PC-9 (cell line): ENCODE measurements around the gene LGR6. TPM values are rescaled to one million over a fixed set of nuclear protein-coding genes. Genes with fewer than 3 reads are reported as not detected.

Source experiments
- BruUV-seq: library from RNA; stranded (reverse); fragments of 400-500 nt; replicated peaks from 2 replicates; lab custom pipeline; 2021; lab: Mats Ljungman, UMichigan
- CTCF ChIA-PET: fragments of 300-600 bp; sonication (Branson Sonifier 250); formaldehyde crosslinking; loops from one replicate; lab custom pipeline; 2022; ENCODE audit warnings: antibody characterized with exemption; lab: Charles Lee
- POLR2A ChIA-PET: fragments of 300-600 bp; sonication (Branson Sonifier 250); formaldehyde crosslinking; loops from one replicate; lab custom pipeline; 2022; ENCODE audit warnings: antibody characterized with exemption; ENCODE audit not compliant: unreplicated experiment; lab: Charles Lee
- DNase-seq, 2 experiments: peaks; one replicate each; pipeline versions ENCODE4 v3.0.0 to v3.0.0-alpha.2; 2015 to 2022; ENCODE audit warnings: mixed read lengths in 1 of 2
- H2AFZ ChIP-seq: fragments of 200-600 bp; sonication (generic); 2 replicates; pipeline ENCODE4 v1.8.1; 2017; ENCODE audit warnings: antibody characterized with exemption
- H3F3A ChIP-seq: fragments of 200-600 bp; sonication (generic); 2 replicates; pipeline ENCODE4 v1.8.1; 2017; ENCODE audit warnings: antibody characterized with exemption, mild to moderate bottlenecking, low read depth; ENCODE audit not compliant: insufficient read depth
- H3K27ac ChIP-seq: fragments of 200-600 bp; sonication (generic); 2 replicates; pipeline ENCODE4 v1.6.1; 2016; ENCODE audit warnings: mixed run types
- H3K27me3 ChIP-seq: fragments of 200-600 bp; sonication (generic); 2 replicates; pipeline ENCODE4 v1.6.1; 2016; ENCODE audit warnings: low read depth, mixed run types; ENCODE audit not compliant: insufficient read depth
- H3K36me3 ChIP-seq: fragments of 200-600 bp; sonication (generic); 2 replicates; pipeline ENCODE4 v1.6.1; 2016; ENCODE audit warnings: low read depth, mixed run types
- H3K4me1 ChIP-seq: fragments of 200-600 bp; sonication (generic); replicated peaks from 2 replicates; pipeline ENCODE4 v1.6.1; 2016; ENCODE audit warnings: mixed run types; ENCODE audit not compliant: insufficient read depth
- H3K4me2 ChIP-seq: fragments of 200-600 bp; sonication (generic); 2 replicates; pipeline ENCODE4 v1.6.1; 2017; ENCODE audit warnings: mixed run types
- H3K4me3 ChIP-seq: fragments of 200-600 bp; sonication (generic); 2 replicates; pipeline ENCODE4 v1.6.1; 2016; ENCODE audit warnings: mixed run types
- H3K79me2 ChIP-seq: fragments of 200-600 bp; sonication (generic); 2 replicates; pipeline ENCODE4 v1.6.1; 2017; ENCODE audit warnings: low read depth, mixed run types
- H3K9me2 ChIP-seq: fragments of 200-600 bp; sonication (generic); 2 replicates; pipeline ENCODE4 v1.8.1; 2017; ENCODE audit warnings: mild to moderate bottlenecking; ENCODE audit not compliant: insufficient read depth
- H3K9me3 ChIP-seq: fragments of 200-600 bp; sonication (generic); 2 replicates; pipeline ENCODE4 v1.8.1; 2016; ENCODE audit warnings: low read depth; ENCODE audit not compliant: insufficient read depth
- H4K20me1 ChIP-seq: fragments of 200-600 bp; sonication (generic); 2 replicates; pipeline ENCODE4 v1.8.1; 2017; ENCODE audit not compliant: insufficient read depth
- EZH2 ChIP-seq: fragments of 200-600 bp; sonication (generic); IDR thresholded peaks from 2 replicates; pipeline ENCODE4 v1.8.0; 2017; ENCODE audit warnings: antibody characterized with exemption, low read depth
- intact Hi-C: fragments of 100-400 bp; cut with micrococcal nuclease; formaldehyde crosslinking; loops from one replicate; pipeline ENCODE4 v1.10.0; 2022; ENCODE audit not compliant: unreplicated experiment
- total RNA-seq: library from RNA; stranded (reverse); gene quantifications from 2 replicates; pipeline ENCODE4 v1.2.3, GENCODE V29; 2021
- TF ChIP-seq, protein P1 (sequence below): fragments of 200-600 bp; sonication (generic); conservative IDR thresholded peaks from 2 replicates; pipeline ENCODE4 v1.6.1; 2017; ENCODE audit warnings: mixed run types, antibody characterized with exemption, mild to moderate bottlenecking, moderate library complexity

Gene LGR6
- total RNA-seq, 1 experiment from 2014 or later, result 5.6 TPM

DNA sequence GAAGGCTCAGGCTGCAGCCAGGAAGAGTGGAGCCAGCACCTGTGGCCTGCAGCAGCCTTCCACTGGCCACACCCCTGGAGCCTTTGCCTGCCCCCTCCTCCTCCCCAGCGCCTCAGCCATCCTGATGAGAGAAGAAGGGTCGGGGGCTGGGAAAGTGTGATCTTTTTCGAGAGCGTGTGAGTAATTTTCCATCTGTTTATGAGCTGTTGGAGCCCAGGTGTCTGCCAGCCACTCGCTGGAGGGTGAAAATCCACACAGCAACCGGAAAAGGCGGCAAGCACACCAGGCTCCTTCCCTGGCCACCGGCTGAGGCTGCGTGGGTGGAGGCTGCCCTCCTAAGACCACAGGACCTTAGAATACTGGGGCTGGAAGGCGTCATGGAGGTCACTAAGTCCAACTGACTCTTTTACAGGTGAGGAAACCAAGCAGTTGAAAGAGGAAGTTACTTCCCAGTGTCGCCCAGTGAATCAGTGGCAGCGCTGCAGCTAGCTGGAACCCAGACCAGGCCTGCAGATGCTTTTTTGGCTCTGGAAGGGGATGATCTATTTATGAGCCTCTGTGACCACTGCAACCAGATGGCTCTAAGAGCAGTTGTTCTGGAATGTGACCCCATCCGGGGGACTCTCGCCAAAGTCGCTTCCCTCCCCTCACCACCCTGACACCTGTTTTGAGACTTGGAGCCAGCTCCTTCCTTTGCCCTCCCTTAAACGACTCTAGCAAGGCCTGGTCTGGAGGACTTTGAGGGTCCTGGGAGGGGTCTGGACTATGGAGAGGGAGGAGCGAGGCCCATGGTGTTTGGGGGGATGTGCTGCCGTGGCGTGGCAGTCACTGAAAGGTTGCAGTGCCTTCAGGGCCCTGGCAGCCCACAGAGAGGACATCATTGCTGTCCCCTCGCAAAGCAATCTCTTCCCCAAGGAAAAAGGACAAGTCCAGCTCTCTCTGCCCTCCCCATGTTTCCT, 54.5 kb downstream of the LGR6 start:
- Histone ChIP-seq H3K36me3 (no peaks in the 10 kb centered on the region), H3K4me1 (no peaks in the 10 kb centered on the region), H3K4me2 (no peak overlapping the region), H3K27ac (no peak overlapping the region), H3K4me3 (no peak overlapping the region), H3K79me2 (no peaks in the 10 kb centered on the region), H3F3A (no peaks in the 10 kb centered on the region), H4K20me1 (no peaks in the 10 kb centered on the region), H3K9me3 (no peaks in the 10 kb centered on the region), H2AFZ (no peak overlapping the region), H3K27me3 (peaks cover 22% of the 10 kb centered on the region; the same call in 1 of the 2 replicates), H3K9me2 (no peaks in the 10 kb centered on the region)
- TF ChIP-seq, protein P1, sequence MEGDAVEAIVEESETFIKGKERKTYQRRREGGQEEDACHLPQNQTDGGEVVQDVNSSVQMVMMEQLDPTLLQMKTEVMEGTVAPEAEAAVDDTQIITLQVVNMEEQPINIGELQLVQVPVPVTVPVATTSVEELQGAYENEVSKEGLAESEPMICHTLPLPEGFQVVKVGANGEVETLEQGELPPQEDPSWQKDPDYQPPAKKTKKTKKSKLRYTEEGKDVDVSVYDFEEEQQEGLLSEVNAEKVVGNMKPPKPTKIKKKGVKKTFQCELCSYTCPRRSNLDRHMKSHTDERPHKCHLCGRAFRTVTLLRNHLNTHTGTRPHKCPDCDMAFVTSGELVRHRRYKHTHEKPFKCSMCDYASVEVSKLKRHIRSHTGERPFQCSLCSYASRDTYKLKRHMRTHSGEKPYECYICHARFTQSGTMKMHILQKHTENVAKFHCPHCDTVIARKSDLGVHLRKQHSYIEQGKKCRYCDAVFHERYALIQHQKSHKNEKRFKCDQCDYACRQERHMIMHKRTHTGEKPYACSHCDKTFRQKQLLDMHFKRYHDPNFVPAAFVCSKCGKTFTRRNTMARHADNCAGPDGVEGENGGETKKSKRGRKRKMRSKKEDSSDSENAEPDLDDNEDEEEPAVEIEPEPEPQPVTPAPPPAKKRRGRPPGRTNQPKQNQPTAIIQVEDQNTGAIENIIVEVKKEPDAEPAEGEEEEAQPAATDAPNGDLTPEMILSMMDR, result no peak
- TF ChIP-seq EZH2, result no peak
- ChIA-PET CTCF (interaction anchor here (0.6 kb wide), 1 partner anchor 153 kb away, joined by 3 read pairs; no protein-coding TSS in a partner anchor), POLR2A (no interaction called here)
- no peak for DNase-seq
- intact Hi-C loops, result no loop called here
- BruUV-seq, result no TSS peak

DNA sequence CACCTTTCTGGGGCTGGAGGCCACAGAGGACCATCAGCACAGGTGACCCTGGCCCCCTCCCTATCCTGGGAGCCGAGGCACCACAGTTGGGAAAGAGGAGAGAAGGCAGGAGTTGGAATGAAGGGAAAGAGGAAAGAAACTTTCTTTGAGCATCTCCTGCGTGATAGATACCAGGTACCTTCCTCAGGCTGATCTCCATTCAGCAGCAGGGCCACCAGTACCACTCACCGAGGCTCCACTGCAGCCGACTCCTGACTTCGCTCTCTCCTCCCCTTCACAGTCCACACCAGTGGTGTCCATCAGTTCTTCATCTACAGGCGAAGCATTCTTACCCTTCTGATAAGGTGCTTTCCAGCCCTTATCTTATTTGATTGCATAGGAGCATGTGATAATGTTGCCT, 55.3 kb downstream of the LGR6 start:
- Histone ChIP-seq H3F3A (no peaks in the 10 kb centered on the region), H3K4me1 (no peaks in the 10 kb centered on the region), H4K20me1 (no peaks in the 10 kb centered on the region), H3K27ac (no peak overlapping the region), H3K9me3 (no peaks in the 10 kb centered on the region), H3K9me2 (no peaks in the 10 kb centered on the region), H3K4me3 (no peak overlapping the region), H3K79me2 (no peaks in the 10 kb centered on the region), H3K27me3 (peaks cover 22% of the 10 kb centered on the region; the same call in 1 of the 2 replicates), H2AFZ (no peak overlapping the region), H3K36me3 (no peaks in the 10 kb centered on the region), H3K4me2 (no peak overlapping the region)
- BruUV-seq, result no TSS peak
- intact Hi-C loops, result no loop called here
- DNase-seq, result no peak
- ChIA-PET POLR2A (no interaction called here), CTCF (no interaction called here)
- TF ChIP-seq EZH2, result no peak
- TF ChIP-seq, protein P1, result no peak

DNA sequence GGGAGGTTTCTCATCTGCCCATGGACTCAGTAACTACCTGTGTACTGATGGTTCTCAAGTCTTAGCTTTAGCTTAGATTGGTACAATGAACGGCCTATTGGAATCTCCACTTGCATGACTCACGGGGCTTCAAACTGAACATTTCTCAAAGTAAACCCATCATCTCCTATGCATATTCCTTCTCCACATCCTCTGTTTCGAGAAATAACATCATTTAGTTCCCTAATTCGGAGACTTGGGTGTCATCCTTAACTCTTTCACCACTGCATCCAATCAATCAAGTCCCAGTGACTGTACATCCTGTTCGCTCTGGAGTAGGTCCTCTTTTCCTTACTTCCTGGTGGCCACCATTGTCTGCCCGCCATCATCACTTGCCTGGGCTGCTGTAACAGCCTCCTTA, 55.8 kb downstream of the LGR6 start:
- H3K4me3 ChIP-seq, result no peak overlapping the region
- no peaks in the 10 kb centered on the region for H3K36me3 ChIP-seq
- no TSS peak for BruUV-seq
- no peak overlapping the region for H2AFZ ChIP-seq
- H3K4me1 ChIP-seq, result no peaks in the 10 kb centered on the region
- CTCF ChIA-PET, result no interaction called here
- no peak for TF ChIP-seq EZH2
- TF ChIP-seq, protein P1, result no peak
- POLR2A ChIA-PET, result no interaction called here
- DNase-seq, result no peak
- no peak overlapping the region for H3K4me2 ChIP-seq
- H3K9me2 ChIP-seq, result no peaks in the 10 kb centered on the region
- H4K20me1 ChIP-seq, result no peaks in the 10 kb centered on the region
- H3K27ac ChIP-seq, result no peak overlapping the region
- H3K79me2 ChIP-seq, result no peaks in the 10 kb centered on the region
- H3K27me3 ChIP-seq, result peaks cover 22% of the 10 kb centered on the region; the same call in 1 of the 2 replicates
- H3F3A ChIP-seq, result no peaks in the 10 kb centered on the region
- intact Hi-C loops, result no loop called here
- H3K9me3 ChIP-seq, result no peaks in the 10 kb centered on the region
